ENCODE data around the gene HOXA6. TPM values are rescaled to one million over a fixed set of nuclear protein-coding genes. Genes with fewer than 3 reads are reported as not detected.

The HOXA6 gene
- not detected in 2 replicates for total RNA-seq

DNA sequence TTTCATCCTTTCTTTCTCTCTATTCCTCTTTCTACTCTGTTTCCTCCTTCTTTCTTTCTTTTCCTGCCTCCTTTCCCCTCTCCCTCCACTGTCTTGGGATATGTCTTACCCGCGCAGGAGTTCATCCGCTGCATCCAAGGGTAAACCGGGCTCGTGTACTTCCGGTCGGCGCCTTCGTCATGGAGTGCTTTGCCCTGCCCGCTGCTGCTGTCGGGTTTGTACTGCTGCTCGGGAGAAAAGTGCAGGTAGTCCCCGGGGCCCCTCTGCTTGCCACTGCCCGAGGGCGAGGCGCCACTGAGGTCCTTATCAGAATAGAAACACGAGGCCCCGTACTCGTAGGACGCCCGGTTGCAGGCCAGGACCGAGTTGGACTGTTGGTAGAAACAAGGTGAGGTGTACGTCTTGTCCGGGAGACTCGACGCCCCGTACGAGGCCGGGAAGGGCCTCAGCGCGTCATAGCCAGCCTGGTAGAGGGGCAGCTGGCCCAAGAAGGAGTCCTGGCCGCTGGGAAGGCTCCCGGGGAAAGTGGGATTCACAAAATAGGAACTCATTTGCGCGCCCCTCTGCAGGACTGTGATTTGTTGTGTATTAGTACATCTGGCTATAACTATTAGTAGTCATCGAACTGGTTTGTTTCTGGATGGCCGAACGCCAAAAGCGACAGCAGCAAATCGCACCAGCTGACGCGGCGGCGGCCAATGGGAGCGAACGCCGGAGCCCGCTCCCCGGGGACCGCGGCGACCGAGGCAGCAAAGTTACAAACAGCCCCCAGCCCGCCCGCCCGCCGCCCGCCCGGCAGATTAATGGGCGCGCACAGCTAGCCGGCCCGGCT, at the start of gene HOXA6:
HOXA6 (minus strand) TSS at position 576 of the 832 bp plus-strand sequence; CDS start at position 551, 25 bp downstream.
- Mint-ChIP-seq H3K4me1 (ENCODE audit: low read depth) (peaks cover 10% of the 10 kb centered on the region), H3K36me3 (ENCODE audit: low read depth) (no peaks in the 10 kb centered on the region), H3K27ac (no peak within 1 kb of the TSS), H3K9me3 (no peaks in the 10 kb centered on the region), H3K4me3 (ENCODE audit: low read depth) (no peak within 1 kb of the TSS), H3K27me3 (ENCODE audit: low read depth) (peaks cover 57% of the 10 kb centered on the region)
- intact Hi-C loops (cut with micrococcal nuclease), result no loop called here
- no peak for DNase-seq (ENCODE audit: low spot score)

DNA sequence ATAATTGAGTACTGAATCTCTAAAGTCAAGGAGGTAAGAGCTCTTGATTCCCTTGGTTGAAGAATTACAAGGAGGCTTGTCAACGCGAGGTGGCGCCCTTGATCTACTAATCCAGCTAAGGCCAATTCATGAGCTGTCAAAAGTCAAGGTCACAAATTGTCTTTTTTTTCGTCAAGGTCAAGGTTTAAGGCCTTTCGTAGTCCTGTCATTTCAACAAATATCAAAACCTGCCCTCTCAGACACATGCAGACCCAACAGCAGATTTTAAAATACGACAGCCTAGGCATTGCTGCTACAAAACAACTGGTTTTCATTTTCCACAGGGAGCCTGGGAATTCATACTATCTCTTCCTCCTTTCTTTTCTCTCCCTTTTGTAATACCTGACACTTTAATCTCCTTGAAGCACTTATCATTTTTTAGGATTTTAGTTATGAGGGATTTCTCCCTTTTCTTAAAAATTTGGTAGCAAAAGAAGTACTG, 48.8 kb upstream of the HOXA6 start:
- Mint-ChIP-seq H3K4me3 (ENCODE audit: low read depth) (no peak overlapping the region), H3K9me3 (no peaks in the 10 kb centered on the region), H3K36me3 (ENCODE audit: low read depth) (no peaks in the 10 kb centered on the region), H3K4me1 (ENCODE audit: low read depth) (peaks cover 6% of the 10 kb centered on the region), H3K27ac (no peak overlapping the region), H3K27me3 (ENCODE audit: low read depth) (peaks cover 82% of the 10 kb centered on the region)
- peak; percentile 59 for DNase-seq (ENCODE audit: low spot score)
- intact Hi-C loops (cut with micrococcal nuclease), result loop anchor here (1.0 to 10.0 kb wide), 7 partner anchors 39 to 901 kb away; partner anchors contain the start of gene HOXA7

DNA sequence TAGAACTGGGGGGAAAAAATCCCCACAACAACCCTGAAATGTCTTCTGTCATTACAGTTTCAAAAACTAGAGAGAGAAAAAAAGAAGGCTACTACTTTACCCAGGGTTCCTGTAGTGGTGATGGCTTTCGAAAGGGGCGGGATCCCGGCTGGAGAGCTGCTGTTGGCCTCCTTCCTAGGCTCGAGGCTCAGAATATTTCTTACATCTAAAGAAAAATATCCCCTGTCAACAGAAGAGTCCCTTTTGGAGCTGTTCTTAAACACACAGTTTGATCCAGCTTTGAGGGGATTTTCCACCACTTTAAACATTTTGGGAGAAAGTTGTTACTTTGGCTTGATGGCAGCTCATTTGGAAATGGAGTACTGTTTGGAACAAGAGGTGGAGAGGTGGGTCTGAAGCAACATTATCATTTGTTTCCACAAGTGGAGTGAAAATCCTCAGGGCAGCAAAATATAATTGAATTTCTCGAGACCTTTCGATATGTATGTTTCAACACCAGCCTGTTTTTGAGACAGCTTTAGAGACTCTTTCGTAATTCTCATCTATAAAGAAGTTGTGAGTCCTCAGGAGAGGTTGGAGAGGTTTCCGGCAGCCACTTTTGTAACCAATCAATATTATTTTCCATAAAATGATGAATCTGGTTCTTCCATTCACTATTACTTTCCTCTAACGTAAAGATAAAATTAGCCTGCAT, 47.3 kb upstream of the HOXA6 start:
- Mint-ChIP-seq H3K9me3 (no peaks in the 10 kb centered on the region), H3K4me3 (ENCODE audit: low read depth) (no peak overlapping the region), H3K36me3 (ENCODE audit: low read depth) (no peaks in the 10 kb centered on the region), H3K27me3 (ENCODE audit: low read depth) (peaks cover 85% of the 10 kb centered on the region), H3K4me1 (ENCODE audit: low read depth) (peaks cover 2% of the 10 kb centered on the region), H3K27ac (no peak overlapping the region)
- intact Hi-C loops (cut with micrococcal nuclease), result loop anchor here (5.0 to 10.0 kb wide), 5 partner anchors 38 to 902 kb away; partner anchors contain the start of gene HOXA7
- no peak for DNase-seq (ENCODE audit: low spot score)

DNA sequence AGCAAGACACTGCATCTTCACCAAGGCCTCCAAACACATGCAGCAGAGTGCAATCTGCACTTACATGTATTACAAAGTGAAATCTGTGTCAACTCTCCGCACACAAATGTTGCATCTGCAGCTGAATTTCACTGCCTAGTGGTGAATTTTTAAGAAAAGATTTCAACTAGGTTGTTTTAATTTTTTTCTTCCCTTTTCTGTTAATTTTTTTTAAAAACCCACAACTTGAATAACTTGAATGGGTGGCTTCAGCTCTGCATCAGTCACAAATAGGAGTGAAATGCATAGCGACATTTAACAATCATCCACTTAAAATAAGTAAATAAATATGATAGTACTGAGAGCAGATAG, 46.4 kb upstream of the HOXA6 start:
- peaks cover 2% of the 10 kb centered on the region for H3K4me1 Mint-ChIP-seq (ENCODE audit: low read depth)
- intact Hi-C loops (cut with micrococcal nuclease), result loop anchor here (10.0 kb wide), 1 partner anchor 591 kb away; no protein-coding TSS in a partner anchor

DNA sequence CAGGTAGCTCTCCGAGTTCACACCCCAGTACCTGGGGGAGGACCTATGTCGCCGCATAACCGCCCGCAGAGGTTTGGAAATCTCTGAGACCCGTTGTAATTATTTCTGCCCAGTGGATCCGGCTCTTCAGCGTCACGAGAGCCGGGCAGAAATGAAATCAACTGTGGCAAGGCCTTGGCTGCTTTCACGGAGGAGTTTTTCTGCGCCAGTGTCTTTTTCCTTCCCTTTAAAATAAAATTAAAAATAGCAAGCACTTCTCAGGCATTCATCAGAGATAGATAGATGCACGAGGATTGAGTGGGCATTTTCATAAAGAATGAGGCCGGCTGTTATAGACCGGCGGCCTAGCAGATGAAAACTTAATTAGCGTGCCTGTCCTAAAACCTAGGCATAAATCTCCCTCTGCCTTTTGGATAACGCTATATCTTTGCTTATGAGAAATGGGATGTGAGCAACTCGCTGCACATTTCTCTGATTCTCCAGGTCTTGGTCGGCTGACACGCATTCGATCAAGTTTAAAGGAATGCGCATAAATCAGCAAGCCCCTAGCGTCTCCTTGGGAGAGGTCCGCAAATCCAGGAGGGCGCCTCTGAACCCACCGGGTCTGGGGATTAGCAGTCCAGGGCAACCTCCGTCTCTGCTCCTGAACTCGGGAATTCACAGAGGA, 45.9 kb upstream of the HOXA6 start:
- Mint-ChIP-seq H3K27ac (peak overlapping the region; percentile 5), H3K27me3 (ENCODE audit: low read depth) (peaks cover 88% of the 10 kb centered on the region), H3K4me1 (ENCODE audit: low read depth) (peaks cover 4% of the 10 kb centered on the region), H3K9me3 (no peaks in the 10 kb centered on the region), H3K36me3 (ENCODE audit: low read depth) (no peaks in the 10 kb centered on the region), H3K4me3 (ENCODE audit: low read depth) (no peak overlapping the region)
- no peak for DNase-seq (ENCODE audit: low spot score)
- intact Hi-C loops (cut with micrococcal nuclease), result loop anchor here (10.0 kb wide), 1 partner anchor 591 kb away; no protein-coding TSS in a partner anchor

More for the DNA sequence above, 46.4 kb upstream of the HOXA6 start:
- Mint-ChIP-seq H3K27me3 (ENCODE audit: low read depth) (peaks cover 88% of the 10 kb centered on the region), H3K4me3 (ENCODE audit: low read depth) (no peak overlapping the region), H3K9me3 (no peaks in the 10 kb centered on the region), H3K27ac (no peak overlapping the region), H3K36me3 (ENCODE audit: low read depth) (no peaks in the 10 kb centered on the region)
- no peak for DNase-seq (ENCODE audit: low spot score)

DNA sequence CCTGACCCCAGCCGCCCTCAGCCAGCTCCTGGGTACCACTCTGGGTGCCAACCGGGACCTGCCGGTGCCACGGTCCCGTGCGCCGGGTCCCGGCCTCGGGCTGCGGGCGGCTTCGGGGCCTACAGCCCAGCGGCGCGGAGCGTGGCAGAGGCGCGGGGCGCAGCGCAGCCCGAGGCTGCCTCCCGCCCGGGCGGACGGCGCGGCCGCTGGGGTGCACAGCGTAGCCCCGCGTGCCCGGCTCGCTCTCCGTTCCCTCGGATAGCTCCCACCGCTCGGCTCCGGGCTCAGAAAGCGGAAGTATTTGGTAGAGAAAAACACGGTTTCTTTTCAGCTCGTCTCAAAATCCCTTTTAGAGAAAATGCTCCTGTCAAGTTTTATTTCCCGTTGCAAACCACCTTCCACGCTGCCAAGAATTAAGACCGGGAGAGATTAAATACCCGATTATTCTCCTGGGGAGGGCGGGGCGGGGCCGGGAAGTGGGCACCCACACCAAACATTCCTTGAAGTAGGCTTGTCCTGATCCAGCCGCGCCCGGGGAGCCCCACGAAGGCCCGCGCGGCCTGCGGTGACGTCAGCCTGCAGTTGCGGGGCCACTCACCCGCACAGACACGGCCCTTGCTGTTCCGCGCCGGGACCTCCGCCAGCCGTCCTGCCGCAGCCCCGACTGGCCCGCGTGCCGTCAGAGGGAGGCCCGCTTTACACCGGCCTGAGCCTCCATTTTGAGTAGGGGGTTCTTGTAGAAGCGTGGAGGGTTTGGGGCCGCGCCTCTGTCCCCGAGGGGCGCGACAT, 45.2 kb upstream of the HOXA6 start:
- no peak overlapping the region for H3K27ac Mint-ChIP-seq
- H3K27me3 Mint-ChIP-seq (ENCODE audit: low read depth), result peaks cover 88% of the 10 kb centered on the region
- DNase-seq (ENCODE audit: low spot score), result no peak
- H3K4me1 Mint-ChIP-seq (ENCODE audit: low read depth), result peaks cover 8% of the 10 kb centered on the region
- H3K9me3 Mint-ChIP-seq, result no peaks in the 10 kb centered on the region
- intact Hi-C loops (cut with micrococcal nuclease), result loop anchor here (10.0 kb wide), 1 partner anchor 592 kb away; no protein-coding TSS in a partner anchor
- no peaks in the 10 kb centered on the region for H3K36me3 Mint-ChIP-seq (ENCODE audit: low read depth)
- no peak overlapping the region for H3K4me3 Mint-ChIP-seq (ENCODE audit: low read depth)

DNA sequence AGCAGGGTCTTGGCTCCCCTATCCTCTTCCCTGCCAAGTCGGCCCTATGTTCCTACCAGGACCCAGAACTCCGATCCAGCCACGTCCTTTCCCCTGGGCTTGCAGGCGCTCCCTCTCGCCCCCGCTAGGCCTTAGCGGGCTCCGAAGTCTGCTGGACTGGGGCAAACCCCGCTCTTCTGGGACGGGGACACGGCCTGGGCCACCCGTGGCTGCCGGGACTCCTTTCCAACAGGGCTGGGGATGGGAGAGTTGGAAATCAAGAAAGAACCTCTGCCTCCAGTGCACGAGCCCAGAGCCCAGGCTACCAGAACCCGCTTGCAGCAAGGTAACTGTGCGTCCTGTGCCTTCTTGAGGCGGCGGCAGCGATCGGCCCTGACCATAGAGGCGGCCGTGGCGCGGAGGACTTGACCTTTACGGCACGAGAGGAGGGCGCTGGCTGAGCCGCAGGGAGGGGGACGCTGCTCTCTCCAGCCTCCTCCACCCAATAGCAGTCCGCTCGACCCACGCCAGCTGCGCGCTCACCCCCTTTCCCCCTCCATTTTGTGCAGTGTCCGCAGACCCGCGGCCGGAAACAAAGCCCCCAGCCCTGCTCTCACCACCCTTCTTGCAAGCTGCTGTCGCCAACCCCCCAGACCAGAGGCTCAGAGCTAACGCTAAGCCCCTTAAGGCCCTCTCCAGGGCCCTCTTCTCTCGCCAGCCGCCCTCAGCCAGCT, 44.4 kb upstream of the HOXA6 start:
- no peak overlapping the region for H3K27ac Mint-ChIP-seq
- intact Hi-C loops (cut with micrococcal nuclease), result loop anchor here (10.0 kb wide), 1 partner anchor 593 kb away; no protein-coding TSS in a partner anchor
- peaks cover 8% of the 10 kb centered on the region for H3K4me1 Mint-ChIP-seq (ENCODE audit: low read depth)
- H3K27me3 Mint-ChIP-seq (ENCODE audit: low read depth), result peaks cover 88% of the 10 kb centered on the region
- H3K4me3 Mint-ChIP-seq (ENCODE audit: low read depth), result no peak overlapping the region
- no peak for DNase-seq (ENCODE audit: low spot score)
- H3K36me3 Mint-ChIP-seq (ENCODE audit: low read depth), result no peaks in the 10 kb centered on the region
- H3K9me3 Mint-ChIP-seq, result no peaks in the 10 kb centered on the region

DNA sequence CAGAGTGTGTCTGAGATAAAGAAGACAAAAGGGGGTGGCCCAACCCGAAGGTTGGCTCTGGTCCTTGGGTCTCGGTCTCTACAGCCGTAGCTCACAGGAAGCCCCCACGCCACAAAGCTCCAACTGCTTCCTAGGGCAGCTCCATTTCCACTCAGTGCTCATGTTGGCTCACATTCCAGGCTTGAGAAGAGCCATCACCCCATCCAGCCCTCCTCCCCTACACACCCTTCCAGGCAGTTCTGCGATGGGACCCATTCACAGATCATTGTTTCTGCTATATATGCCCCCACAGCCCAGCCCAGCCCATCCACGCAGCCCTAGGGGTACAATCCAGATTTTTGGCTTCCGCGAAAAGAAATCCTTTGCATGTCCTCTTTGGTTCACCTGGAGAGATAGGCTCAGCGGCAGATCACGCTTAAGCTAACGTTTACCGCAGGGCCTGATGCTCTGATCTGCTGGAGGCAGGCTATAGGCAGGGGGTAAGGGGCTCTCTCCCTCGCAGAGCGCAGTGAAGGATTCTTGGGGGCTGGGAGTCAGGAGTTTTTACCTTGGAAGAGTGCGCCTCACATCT, 43.7 kb upstream of the HOXA6 start:
- intact Hi-C loops (cut with micrococcal nuclease), result loop anchor here (10.0 kb wide), 1 partner anchor 594 kb away; no protein-coding TSS in a partner anchor
- no peak overlapping the region for H3K27ac Mint-ChIP-seq
- peaks cover 88% of the 10 kb centered on the region for H3K27me3 Mint-ChIP-seq (ENCODE audit: low read depth)
- no peaks in the 10 kb centered on the region for H3K9me3 Mint-ChIP-seq
- H3K4me3 Mint-ChIP-seq (ENCODE audit: low read depth), result no peak overlapping the region
- no peak for DNase-seq (ENCODE audit: low spot score)
- no peaks in the 10 kb centered on the region for H3K36me3 Mint-ChIP-seq (ENCODE audit: low read depth)
- peaks cover 7% of the 10 kb centered on the region for H3K4me1 Mint-ChIP-seq (ENCODE audit: low read depth)

DNA sequence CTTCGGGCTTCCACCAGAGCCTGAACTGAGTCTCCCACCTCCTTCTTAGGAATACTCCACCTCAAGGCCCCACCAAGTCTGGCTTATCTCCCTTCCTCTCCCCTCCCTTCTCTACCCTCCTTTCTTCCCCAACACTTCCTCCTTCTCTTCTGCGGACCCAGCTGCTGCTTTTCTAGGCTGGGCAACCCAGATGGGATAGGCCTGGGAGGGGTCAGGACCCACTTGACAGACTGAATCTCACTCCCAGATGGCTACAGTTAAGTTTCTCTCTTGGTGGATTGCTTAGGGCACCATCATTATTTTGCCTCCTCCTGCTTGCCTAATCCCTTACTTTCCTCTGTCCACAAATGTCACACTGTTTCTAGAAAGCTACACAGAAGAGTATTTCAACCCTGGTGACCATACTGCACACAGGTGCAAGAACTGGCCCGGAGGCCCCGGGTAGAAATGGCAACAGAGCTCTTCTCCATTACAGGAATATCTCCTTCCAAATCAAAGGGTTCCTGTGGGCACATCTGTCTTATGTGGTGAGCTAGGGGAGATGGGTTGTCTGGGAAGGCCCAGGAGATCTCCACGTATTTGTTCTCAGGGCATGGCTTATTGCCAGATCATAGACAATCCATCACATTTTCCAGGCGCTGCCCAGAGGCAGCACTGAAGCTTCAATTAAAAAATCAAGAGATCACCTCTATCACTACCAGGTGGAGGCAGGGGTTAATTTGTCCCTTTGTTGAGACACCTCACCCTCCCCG, 42.6 kb upstream of the HOXA6 start:
- DNase-seq (ENCODE audit: low spot score), result no peak
- H3K9me3 Mint-ChIP-seq, result no peaks in the 10 kb centered on the region

DNA sequence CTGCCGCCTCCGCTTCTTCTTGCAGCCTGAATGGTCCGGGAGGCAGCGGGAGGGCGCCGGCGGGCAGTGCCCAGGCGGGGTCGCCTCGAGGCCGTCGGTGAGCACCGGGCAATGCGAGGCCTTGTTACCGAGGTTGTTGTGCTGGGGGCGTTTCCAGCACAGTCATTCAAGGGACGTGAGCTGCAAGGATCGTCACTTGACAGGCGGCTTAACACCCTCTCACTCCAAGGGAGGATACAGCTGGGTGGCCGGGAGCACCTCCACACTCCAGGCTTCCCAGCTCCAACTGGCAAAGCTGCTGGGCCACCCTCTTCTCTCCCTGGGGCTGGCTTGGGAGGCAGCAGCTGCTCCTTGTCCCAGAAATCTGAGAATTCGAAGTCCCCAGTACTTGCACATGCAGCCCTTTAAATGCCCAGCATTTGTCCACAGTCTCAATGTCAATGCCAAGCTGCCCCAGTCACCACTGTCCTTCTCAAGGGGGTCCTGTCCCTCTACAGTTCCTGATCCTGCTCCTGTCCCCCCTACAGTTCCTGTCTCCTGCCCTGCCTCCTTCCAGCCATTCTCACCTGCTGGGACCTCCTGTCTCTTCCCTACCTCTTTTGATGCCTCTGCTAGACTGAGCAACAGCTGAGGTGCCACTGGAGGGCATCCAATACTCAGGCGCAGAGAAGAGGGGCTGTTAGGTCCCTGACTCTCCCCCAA, 41.9 kb upstream of the HOXA6 start:
- Mint-ChIP-seq H3K9me3 (no peaks in the 10 kb centered on the region), H3K4me1 (ENCODE audit: low read depth) (peaks cover 14% of the 10 kb centered on the region), H3K27ac (no peak overlapping the region), H3K36me3 (ENCODE audit: low read depth) (no peaks in the 10 kb centered on the region), H3K4me3 (ENCODE audit: low read depth) (no peak overlapping the region), H3K27me3 (ENCODE audit: low read depth) (peaks cover 91% of the 10 kb centered on the region)
- intact Hi-C loops (cut with micrococcal nuclease), result no loop called here
- no peak for DNase-seq (ENCODE audit: low spot score)

More for the DNA sequence above, 42.6 kb upstream of the HOXA6 start:
- Mint-ChIP-seq H3K36me3 (ENCODE audit: low read depth) (no peaks in the 10 kb centered on the region), H3K27ac (no peak overlapping the region), H3K4me1 (ENCODE audit: low read depth) (peaks cover 9% of the 10 kb centered on the region), H3K4me3 (ENCODE audit: low read depth) (no peak overlapping the region), H3K27me3 (ENCODE audit: low read depth) (peaks cover 92% of the 10 kb centered on the region)
- intact Hi-C loops (cut with micrococcal nuclease), result loop anchor here (10.0 kb wide), 1 partner anchor 595 kb away; no protein-coding TSS in a partner anchor

All from activated T-helper 2 cell treated with anti-CD3 and anti-CD28 coated beads, Interferon-gamma antibody, Interleukin-2, Interleukin-4, amounts not matched to agents 10 μg/mL and 5 μg/mL and 100 μg/mL, durations not matched to agents 14 hours and 24 hours and 36 hours (primary cell).